RWPE1 (cell line): ENCODE results near the gene OSCAR.
A peak's percentile ranks its signal among the peaks of the same experiment; 100 is the strongest.

Source experiments
- CTCF ChIA-PET: fragments of 350-600 bp; sonication (Branson Sonifier 250); formaldehyde crosslinking; extraction: SDS; loops from one replicate; lab custom pipeline; 2021; lab: Yijun Ruan, JAX
- POLR2A ChIA-PET: fragments of 400-600 bp; formaldehyde crosslinking; extraction: SDS; loops from one replicate; lab custom pipeline; 2020; ENCODE audit warnings: antibody characterized with exemption; ENCODE audit not compliant: low non-redundant PET; lab: Yijun Ruan, JAX
- DNase-seq: peaks from one replicate; pipeline ENCODE4 v3.0.0; 2012; ENCODE audit warnings: low spot score
- H3K27ac ChIP-seq: fragments of 450-650 bp; 2 replicates; pipeline ENCODE4 v1.5.1; 2017
- TF ChIP-seq, protein P1 (sequence below): fragments of 450-650 bp; conservative IDR thresholded peaks from 2 replicates; pipeline ENCODE4 v1.5.1; 2017; ENCODE audit warnings: low read depth, mild to moderate bottlenecking

OSCAR gene

GRCh38 chr19:54100561-54100960 lies at the start of gene OSCAR:
TSS of gene OSCAR (minus strand) at chr19:54100803. CDS start at chr19:54100792, 11 bp downstream.
- POLR2A ChIA-PET: no interaction called here
- CTCF ChIA-PET: no interaction called here
- H3K27ac ChIP-seq: peak within 1 kb of the TSS; percentile 65
- DNase-seq: no peak
- TF ChIP-seq, protein P1, sequence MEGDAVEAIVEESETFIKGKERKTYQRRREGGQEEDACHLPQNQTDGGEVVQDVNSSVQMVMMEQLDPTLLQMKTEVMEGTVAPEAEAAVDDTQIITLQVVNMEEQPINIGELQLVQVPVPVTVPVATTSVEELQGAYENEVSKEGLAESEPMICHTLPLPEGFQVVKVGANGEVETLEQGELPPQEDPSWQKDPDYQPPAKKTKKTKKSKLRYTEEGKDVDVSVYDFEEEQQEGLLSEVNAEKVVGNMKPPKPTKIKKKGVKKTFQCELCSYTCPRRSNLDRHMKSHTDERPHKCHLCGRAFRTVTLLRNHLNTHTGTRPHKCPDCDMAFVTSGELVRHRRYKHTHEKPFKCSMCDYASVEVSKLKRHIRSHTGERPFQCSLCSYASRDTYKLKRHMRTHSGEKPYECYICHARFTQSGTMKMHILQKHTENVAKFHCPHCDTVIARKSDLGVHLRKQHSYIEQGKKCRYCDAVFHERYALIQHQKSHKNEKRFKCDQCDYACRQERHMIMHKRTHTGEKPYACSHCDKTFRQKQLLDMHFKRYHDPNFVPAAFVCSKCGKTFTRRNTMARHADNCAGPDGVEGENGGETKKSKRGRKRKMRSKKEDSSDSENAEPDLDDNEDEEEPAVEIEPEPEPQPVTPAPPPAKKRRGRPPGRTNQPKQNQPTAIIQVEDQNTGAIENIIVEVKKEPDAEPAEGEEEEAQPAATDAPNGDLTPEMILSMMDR: no peak

- ChIA-PET CTCF (no interaction called here), POLR2A (no interaction called here)
Observed at GRCh38 chr19:54149021-54149812, 48.6 kb upstream of the OSCAR start.

DNA sequence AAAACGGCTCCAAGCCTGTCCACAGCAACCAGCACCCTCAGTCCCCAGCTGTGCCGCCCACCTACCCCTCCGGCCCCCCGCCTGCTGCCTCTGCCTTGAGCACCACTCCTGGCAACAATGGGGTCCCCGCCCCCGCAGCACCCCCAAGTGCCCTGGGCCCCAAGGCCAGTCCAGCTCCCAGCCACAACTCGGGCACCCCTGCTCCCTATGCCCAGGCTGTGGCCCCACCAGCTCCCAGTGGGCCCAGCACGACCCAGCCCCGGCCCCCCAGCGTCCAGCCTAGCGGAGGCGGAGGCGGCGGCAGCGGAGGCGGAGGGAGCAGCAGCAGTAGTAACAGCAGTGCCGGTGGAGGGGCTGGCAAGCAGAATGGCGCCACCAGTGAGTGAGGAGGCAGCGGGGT lies 47.6 kb upstream of the OSCAR start:
- TF ChIP-seq, protein P1: no peak
- peak overlapping the region; percentile 65 for H3K27ac ChIP-seq
- no peak for DNase-seq
- CTCF ChIA-PET: interaction anchor here (0.6 kb wide), 1 partner anchor 1468 kb away, joined by 3 read pairs; no protein-coding TSS in a partner anchor
- POLR2A ChIA-PET: interaction anchor here (1.5 kb wide), 1 partner anchor 11 kb away, joined by 5 read pairs; the partner anchor contains the start of gene CNOT3

More at GRCh38 chr19:54149021-54149812, 48.6 kb upstream of the OSCAR start:
- TF ChIP-seq, protein P1: no peak
- no peak for DNase-seq
- peak overlapping the region; percentile 65 for H3K27ac ChIP-seq

- DNase-seq: no peak
- POLR2A ChIA-PET: interaction anchor here (1.5 kb wide), 1 partner anchor 11 kb away, joined by 5 read pairs; the partner anchor contains the start of gene CNOT3
- CTCF ChIA-PET: interaction anchor here (0.6 kb wide), 1 partner anchor 1468 kb away, joined by 3 read pairs; no protein-coding TSS in a partner anchor
- TF ChIP-seq, protein P1: no peak
- peak overlapping the region; percentile 65 for H3K27ac ChIP-seq
Observed at GRCh38 chr19:54147676-54148075, 47.1 kb upstream of the OSCAR start.

DNA sequence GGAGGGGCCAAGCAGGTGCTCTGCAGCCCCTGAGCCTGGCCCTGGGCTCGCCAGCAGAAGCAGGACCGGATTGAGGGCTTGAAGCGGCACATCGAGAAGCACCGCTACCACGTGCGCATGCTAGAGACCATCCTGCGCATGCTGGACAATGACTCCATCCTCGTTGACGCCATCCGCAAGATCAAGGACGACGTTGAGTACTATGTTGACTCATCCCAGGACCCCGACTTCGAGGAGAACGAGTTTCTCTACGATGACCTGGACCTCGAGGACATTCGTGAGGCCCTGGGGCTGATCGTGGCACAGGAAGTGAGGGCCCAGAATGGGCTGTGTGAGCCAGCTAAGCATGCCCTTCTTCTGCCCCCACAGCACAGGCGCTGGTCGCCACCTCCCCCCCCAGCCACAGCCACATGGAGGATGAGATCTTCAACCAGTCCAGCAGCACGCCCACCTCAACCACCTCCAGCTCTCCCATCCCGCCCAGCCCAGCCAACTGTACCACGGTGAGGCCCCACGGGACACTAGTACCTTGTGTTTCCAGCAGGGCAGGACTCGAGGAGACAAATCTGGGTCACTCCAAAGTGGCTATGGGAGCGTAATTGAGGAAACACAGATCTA lies 45.0 kb upstream of the OSCAR start:
- H3K27ac ChIP-seq: peak overlapping the region; percentile 65
- no peak for DNase-seq
- TF ChIP-seq, protein P1: no peak
- POLR2A ChIA-PET: no interaction called here
- CTCF ChIA-PET: no interaction called here

DNA sequence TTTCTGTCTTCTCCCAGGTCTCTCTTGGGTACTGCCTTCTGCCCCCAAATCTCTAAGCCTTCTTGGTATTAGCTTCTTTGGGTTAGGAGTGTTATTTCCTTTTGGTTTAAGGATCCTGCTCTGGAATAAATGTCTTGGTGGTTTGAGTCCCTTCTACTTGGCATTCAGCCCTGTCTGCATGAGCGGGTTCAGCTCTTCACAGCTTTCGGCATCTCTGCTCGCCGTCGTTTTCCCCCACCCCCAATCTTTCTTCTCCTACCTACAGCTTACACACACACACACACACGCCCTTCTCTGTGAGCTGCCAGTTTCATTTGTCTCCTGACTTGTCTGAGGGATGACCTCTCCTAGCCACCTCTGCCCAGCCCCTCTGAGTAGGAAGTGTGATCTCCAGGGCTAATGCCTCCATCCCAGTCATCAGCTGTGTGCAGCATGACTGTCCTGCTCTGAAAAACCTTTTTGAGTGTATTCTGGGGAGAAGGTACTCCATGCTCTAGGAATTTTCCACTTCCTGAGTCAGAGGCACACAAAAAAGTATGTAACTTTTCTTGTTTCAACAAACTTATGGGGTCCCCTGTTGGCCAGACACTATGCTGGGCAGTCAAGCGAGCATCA lies 41.7 kb upstream of the OSCAR start:
- CTCF ChIA-PET: interaction anchor here (0.6 kb wide), 1 partner anchor 17 kb away, joined by 4 read pairs; no protein-coding TSS in a partner anchor
- no peak for DNase-seq
- POLR2A ChIA-PET: no interaction called here
- H3K27ac ChIP-seq: no peak overlapping the region
- TF ChIP-seq, protein P1: no peak
